T-helper 9 cell (primary cell): ENCODE results near the gene FARS2.

Source experiments
- DNase-seq: peaks from one replicate; pipeline ENCODE4 v3.0.0-alpha.2; 2020

The FARS2 gene

DNA sequence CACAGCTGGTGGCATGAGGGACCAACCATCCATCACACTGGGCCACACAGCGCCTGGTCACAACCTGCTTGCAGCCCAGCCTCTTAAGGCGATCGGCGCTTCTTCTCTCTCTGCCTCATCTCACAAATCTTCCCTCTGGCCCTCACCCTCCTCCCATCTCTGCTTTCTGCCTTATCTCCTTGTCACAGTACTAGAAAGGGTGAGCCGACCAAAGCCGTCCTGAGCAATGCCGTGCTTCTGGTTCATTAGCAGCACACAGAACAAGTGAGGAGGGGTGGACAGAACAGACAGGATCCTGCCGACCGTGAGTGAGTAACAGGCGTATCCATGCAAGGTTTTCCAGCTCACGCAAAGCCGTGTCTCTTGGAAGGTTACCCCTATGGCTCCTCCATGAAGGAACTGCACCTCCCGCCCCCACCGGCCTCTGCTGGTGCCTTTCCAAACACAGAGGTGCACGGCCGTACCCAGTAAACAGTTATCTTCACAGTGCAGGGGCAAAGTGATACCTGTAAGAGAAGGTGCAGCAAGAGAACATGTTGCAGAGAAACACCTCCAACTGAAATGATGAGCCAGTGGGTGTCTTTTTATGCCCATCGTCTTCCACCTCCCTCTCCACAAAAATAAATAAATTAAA is 331.7 kb downstream of the FARS2 start:
- DNase-seq = no peak

GRCh38 chr6:5595184-5595583 is 333.9 kb downstream of the FARS2 start:
- DNase-seq = no peak

DNA sequence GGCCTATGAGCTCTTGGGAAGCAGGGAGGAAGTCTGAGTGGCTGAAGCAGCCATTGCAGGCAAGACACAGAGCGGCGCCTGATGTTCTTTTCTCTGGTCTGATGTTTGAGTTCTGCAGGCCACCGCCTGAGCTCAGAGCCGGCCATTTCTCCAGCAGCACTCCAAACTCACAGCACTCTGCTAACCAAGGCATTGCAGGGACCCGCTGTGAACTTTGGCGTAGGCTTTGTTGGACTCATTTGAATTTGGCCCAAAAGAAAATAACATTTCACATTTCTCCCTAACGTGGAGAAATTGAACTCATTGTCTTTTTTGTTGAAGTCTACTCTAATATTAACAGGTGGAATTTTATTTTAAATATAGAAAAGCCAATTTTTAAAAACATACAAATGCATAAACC is 336.1 kb downstream of the FARS2 start:
- no peak for DNase-seq

- DNase-seq = no peak
Observed at GRCh38 chr6:5598123-5598522, 336.8 kb downstream of the FARS2 start.

GRCh38 chr6:5599127-5599526 is 337.8 kb downstream of the FARS2 start:
- no peak for DNase-seq

- DNase-seq = no peak
Observed at GRCh38 chr6:5605937-5606336, 344.6 kb downstream of the FARS2 start.

DNA sequence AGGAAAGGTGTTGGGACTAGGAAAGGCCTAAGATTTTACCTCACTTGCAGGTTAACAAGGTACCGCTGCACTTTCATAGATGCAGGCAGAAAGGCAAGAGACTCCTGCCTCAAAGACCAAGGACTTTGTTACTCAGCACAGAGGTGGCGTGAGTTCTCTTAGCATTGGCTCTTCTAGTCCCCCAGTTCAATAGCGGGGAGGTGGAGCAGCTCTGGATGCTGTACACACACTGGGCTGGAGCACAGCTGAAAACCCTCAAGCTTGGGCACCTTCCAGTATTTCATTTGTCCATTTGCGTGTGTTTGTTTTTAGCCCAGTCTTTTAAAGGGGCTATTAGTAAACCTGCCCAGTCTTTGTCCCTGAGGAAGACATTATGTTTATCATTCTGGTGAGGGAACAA is 345.2 kb downstream of the FARS2 start:
- no peak for DNase-seq

DNA sequence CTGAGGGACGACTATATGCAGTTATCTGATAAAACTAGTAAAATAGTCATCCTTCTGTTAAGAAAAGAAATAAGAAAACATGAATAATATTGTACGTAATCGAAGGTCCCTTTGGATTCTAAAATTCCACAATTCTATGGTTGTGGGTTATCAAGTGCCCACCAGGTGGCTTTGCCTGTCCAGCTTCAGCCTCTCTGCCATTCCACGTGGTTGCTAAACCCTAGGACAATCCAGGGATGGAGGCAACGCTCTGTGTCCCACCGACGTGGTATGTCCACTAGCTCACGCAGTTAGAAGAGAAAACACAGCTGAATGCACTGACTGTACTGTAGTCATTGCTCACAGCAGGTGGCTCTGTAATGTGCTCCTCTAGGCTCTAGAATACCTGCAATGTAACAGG is 349.3 kb downstream of the FARS2 start:
- no peak for DNase-seq

DNA sequence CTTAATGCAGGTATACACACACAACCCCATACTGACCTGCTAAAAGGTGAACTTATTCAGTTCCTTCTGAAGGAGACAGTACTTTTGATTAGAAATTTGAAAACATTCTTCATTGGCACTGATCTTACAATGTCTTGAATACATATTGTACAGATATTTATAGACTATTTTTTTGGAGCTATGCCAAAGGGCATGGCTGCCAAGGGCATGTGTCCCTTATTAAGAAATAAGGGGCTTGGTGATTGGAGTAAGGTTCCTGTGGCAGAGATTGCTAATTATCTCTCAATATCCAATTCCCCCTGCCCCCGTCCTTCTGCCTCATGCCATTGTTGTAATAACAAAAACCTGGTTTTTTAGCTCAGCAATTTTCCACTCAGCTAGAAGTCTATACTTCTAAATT is 355.9 kb downstream of the FARS2 start:
- no peak for DNase-seq

DNA sequence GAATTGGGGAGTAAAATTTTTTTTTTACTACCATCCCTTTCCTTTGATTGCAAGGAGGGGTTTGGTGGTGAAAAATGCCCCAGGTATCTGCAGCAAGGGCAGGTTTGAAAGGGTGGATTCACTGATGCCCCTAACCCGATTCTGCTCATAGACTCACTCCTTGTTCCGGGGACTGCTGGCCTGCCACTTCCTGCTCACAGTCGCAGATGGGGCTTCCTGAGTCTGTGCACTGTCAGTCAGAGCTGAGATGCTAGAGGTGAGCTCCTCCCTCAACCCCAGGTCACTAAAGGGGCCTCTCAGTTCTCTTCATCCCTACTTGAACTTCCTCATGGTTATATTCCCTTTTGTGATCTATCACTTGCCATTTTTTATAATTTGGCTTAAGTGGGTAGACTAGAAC is 357.9 kb downstream of the FARS2 start:
- DNase-seq = peak; percentile 8

DNA sequence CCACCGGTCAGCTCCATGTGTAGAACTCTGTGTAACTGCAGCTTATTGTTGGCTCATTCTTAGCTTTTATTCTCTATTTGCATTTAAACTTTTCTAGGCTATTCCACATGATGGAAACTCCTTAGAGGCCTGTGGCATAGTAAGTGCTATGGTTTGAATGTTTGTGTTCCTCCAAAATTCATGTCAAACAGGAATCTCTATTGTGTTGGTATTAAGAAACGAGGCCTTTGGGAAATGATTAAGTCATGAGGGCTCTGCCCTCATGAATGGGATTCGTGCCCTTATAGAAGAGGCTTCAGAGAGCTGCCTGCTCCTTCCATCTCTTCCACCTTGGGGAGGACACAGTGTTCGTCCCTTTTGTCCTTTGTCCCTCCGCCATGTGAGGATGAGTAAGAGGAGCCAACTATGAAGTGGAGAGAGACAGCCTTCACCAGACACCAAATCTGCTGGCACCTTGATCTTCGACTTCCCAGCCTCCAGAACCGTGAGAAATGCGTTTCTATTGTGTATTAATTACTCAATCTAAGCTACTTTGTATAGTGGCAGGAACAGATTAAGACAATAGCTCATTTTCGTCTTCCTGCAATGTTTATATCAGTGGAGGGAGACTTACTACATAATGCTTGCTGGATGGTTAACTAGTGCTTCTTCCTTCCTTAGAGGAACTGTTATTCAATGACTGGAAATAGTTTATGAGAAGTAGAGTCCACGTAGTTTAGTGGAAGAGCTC is 361.1 kb downstream of the FARS2 start:
- no peak for DNase-seq

GRCh38 chr6:5623769-5624168 is 362.5 kb downstream of the FARS2 start:
- no peak for DNase-seq

DNA sequence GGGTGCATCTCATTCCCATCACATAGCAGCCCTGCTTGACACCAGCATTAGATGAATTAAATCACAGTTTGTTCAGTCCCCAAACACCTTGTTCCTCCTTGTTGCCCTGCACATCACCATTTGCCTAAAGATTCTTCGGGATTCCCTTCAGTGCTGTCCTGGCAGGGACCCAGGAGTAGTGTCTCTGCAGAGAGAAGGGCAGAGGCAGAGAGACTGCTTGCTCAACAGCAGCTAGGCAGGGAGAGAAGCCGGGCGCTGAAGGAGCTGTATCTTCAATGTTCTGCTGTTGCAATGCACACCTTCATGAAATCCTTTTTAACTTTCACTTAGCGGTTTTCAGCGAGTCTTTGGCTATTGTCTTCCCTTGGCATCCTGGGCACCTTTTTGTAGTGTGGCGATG is 362.9 kb downstream of the FARS2 start:
- no peak for DNase-seq

DNA sequence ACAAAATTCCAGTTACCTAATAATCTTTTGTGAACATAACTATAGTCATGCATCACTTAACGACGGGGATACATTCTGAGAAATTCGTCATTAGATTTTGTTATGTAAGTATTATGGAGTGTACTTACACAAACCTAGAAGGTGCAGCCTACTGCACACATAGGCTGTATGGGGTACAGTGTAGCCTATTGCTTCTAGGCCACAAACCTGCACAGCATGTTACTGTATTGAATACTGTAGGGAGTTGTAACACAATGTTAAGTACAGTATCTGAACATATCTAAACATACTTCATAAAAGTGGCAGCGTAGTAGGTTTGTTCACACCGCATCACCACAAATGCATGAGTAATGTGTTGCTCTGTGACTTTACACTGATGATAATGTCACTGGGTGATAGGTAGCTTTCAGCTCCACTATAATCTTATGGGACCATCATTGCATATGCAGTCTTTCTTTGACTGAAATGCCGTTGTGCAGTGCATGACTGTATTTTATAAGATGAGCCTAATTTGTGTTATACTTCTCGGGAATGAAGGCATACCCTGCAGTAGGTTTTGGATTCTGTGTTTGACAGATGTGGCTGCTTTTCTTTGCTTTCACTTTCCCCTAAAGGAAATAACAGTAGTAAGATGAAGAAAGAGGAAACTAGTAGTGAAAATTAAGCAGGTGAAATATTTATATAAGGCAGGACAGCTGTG is 365.6 kb downstream of the FARS2 start:
- DNase-seq = no peak

DNA sequence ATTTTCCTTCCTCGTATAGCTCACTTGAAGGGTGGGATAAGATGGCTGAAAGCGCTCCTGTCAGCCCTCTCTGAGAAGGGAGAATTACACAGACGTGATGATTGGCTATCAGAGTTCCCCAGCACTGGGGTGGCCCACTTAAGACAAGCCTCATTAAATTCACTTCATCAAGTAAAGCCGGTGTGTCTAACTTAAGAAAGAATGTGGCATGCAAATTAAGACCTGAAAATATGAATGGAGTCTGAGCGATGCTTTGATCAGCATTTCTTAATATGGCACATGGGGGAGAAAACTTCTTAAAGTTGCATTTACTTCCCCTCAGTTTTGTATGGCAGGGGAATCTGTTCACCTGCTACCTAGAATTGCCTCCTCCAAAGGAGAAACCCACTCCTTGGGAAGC is 369.3 kb downstream of the FARS2 start:
- no peak for DNase-seq

GRCh38 chr6:5632348-5632935 is 371.1 kb downstream of the FARS2 start:
- no peak for DNase-seq

DNA sequence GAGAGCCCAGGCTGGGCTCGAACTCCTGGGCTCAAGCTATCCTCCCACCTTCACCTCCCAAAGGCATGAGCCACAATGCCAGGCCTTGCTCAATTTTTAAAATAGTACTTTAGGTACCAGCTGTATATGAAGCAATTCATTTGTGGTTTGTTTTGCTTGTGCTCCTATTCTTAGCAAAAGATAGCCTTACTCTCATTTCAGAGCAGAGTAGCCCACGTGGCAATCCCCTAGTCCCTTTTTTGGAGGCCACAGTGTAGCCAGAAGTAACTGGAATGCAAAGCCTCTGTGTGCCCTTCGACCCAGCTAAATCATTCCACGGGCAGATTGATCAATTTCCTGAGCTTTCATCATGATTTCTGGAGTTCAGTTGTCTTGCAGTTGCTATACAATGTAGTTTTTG is 373.2 kb downstream of the FARS2 start:
- DNase-seq = no peak

DNA sequence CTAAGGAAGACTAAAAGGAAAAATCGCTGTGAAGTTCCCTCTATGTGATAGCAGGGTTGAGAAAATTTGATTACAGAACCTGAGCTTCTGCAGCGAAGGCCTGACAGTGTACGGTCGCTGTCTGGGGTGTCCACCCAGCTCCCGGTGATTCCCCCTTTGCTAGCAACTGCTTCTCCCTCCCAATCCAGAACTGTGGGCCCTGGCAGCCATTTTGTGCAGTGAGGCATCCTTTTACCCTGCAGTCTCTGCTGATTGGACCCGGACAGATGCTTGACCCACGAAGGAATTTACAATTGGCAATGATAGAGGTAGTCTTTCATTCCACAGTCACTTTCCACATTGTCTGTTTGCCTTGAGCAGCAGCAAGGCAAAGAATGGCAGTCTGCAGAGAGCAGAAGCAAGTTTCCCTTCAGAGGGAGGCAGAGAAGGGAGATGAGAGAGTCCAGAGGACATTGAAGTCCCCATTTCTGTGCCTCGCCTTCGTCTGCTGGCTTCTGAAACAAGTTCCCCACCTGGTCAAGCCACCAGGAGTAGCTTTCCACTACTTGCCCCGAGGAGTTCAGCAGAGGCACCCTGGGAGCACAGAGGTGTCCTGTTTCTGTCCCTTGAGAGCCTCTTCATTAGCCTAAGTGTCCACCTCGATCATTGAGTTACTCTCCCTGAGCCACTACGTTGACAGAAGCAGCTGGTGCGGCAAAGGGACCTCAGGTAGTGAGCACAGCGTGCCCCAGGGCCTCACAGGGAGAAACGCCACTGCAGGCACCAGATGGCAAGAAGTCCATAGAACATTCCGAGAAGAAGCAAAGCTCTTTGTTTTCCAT is 375.1 kb downstream of the FARS2 start:
- no peak for DNase-seq

DNA sequence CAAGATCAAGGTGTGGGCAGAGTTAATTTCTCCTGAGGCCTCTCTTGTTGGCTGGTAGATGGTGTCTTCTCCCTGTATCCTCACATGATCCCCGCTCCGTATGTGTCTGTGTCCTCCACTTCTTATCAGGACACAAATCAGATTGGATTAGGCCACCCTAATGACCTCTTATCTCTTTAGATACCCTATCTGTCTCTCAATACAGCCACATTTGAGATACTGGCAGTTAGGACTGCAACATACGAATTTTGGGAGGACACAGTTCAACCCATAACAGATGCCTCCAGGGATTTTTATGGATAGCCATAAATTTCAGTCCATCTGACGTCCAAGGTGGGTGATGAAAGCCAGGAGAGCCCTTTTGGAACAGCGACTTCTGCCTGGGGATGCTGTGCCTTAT is 376.4 kb downstream of the FARS2 start:
- DNase-seq = no peak

DNA sequence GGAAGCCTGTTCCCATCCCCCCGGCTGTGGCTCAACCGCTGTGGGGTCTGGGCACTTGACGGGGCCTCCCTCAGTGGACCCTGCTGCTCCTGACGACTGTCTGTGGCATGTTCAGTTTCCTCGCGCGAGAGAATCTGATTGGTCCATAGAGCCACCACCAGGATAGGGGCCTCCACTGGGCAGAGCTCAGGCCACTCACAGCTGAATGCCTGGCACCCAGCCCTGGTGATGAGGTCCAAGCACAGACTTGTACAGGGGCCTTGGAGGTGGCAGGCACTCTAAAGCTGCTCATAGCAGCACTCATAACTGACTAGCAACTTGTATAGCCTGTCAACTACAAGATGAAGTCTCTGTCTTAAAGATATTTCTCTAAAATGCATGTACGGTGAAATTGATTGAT is 377.4 kb downstream of the FARS2 start:
- no peak for DNase-seq

DNA sequence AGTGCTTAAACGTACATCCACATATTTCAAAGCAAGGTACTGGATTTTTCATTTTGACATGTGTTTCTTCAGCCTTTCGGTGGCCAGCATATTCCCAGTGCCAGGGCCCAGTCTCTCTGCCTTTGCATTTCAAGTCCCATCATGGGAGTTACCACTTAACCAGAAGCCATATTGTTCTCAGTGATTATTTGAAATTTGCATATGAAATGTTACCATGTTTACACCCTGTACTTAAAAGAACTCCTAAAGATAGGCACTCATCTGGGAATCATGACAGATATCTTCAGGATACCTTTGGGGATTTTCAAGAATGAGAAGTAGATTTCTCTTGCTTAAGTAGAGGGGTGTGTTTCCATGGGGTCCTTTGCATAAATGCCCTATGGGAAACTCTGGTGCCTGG is 377.9 kb downstream of the FARS2 start:
- no peak for DNase-seq

DNA sequence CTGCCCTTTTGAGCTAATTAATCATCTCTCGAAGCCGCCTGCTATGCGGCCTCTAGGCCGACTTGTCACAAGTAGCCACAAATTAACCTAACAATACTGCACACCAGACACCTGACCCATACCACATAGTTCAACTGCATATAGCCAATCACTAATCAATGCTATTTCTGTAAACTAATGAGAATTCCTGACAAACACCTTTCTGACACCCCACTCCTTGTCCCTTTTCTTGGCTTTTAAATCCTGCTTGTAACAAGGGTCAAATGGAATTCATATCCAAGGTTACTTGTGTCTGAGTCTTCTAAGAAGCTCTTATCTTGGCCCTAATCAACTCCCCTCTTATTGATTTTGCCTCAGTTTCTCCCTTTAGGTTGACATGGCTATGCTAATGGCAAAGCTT is 379.3 kb downstream of the FARS2 start:
- no peak for DNase-seq
